Keratinocyte (primary cell): ENCODE results near the gene HNF1B. TPM values are rescaled to one million over a fixed set of nuclear protein-coding genes. Genes with fewer than 3 reads are reported as not detected.

ENCODE experiments used
- DNase-seq: peaks from one replicate; pipeline ENCODE4 v3.0.0-alpha.2; 2011; ENCODE audit warnings: low read depth, missing footprints, low spot score
- FAIRE-seq: peaks from 2 replicates; lab custom pipeline; 2011; peaks lifted over from hg19 to GRCh38; lab: Jason Lieb, UNC
- H2AFZ ChIP-seq: 2 replicates; pipeline ENCODE4 v1.6.0; 2012; ENCODE audit warnings: low read length, control low read depth, inconsistent platforms; ENCODE audit not compliant: control insufficient read depth
- H3K27ac ChIP-seq: 2 replicates; pipeline ENCODE4 v1.5.1; 2011; ENCODE audit warnings: low read length; ENCODE audit not compliant: control insufficient read depth, insufficient read depth
- H3K27me3 ChIP-seq: 3 replicates; pipeline ENCODE4 v1.6.0; 2011; ENCODE audit warnings: low read length; ENCODE audit not compliant: control insufficient read depth, insufficient read depth; ENCODE audit errors: extremely low read depth
- H3K36me3 ChIP-seq, 2 experiments: 2 replicates in 1 of 2; 3 replicates in 1 of 2; pipeline ENCODE4 v1.5.1; 2011; ENCODE audit warnings: low read length in 2 of 2, mild to moderate bottlenecking in 1 of 2; ENCODE audit not compliant: control insufficient read depth in 2 of 2, insufficient read depth in 2 of 2; ENCODE audit errors: extremely low read depth in 1 of 2
- H3K4me1 ChIP-seq: 3 replicates; pipeline ENCODE4 v1.5.1; 2011; ENCODE audit warnings: low read length; ENCODE audit not compliant: control insufficient read depth, insufficient read depth; ENCODE audit errors: extremely low read depth
- H3K4me2 ChIP-seq: 3 replicates; pipeline ENCODE4 v1.6.0; 2011; ENCODE audit warnings: low read depth, low read length; ENCODE audit not compliant: control insufficient read depth, insufficient read depth; ENCODE audit errors: extremely low read depth
- H3K4me3 ChIP-seq, 3 experiments: fragments of 200-600 bp in 1 of 3; sonication (generic) in 1 of 3; 2 replicates in 2 of 3; 3 replicates in 1 of 3; pipeline ENCODE4 v1.5.1; 2011 to 2016; ENCODE audit warnings: low read length in 3 of 3, mild to moderate bottlenecking in 3 of 3, control low read depth in 2 of 3, inconsistent platforms in 1 of 3, low read depth in 1 of 3, mixed read lengths in 1 of 3, mixed run types in 1 of 3, moderate library complexity in 1 of 3; ENCODE audit not compliant: control insufficient read depth in 2 of 3, insufficient read depth in 2 of 3; ENCODE audit errors: extremely low read depth in 1 of 3
- H3K79me2 ChIP-seq: 2 replicates; pipeline ENCODE4 v1.6.0; 2012; ENCODE audit warnings: low read length; ENCODE audit not compliant: control insufficient read depth, insufficient read depth
- H3K9ac ChIP-seq: 3 replicates; pipeline ENCODE4 v1.6.0; 2011; ENCODE audit warnings: low read length; ENCODE audit not compliant: control insufficient read depth, insufficient read depth; ENCODE audit errors: extremely low read depth
- H3K9me1 ChIP-seq: 3 replicates; pipeline ENCODE4 v1.6.0; 2011; ENCODE audit warnings: low read length; ENCODE audit not compliant: control insufficient read depth, insufficient read depth; ENCODE audit errors: extremely low read depth
- H3K9me3 ChIP-seq: 2 replicates; pipeline ENCODE4 v1.5.1; 2012; ENCODE audit warnings: low read depth, low read length; ENCODE audit not compliant: control insufficient read depth
- H4K20me1 ChIP-seq: 3 replicates; pipeline ENCODE4 v1.6.0; 2011; ENCODE audit warnings: low read length; ENCODE audit not compliant: control insufficient read depth, insufficient read depth; ENCODE audit errors: extremely low read depth
- EZH2 ChIP-seq: IDR thresholded peaks from one replicate; pipeline ENCODE4 v1.6.1; 2012; ENCODE audit warnings: inconsistent platforms, mild to moderate bottlenecking, low read length, moderate library complexity
- dilution Hi-C: fragments of 300-500 bp; cut with MboI; formaldehyde crosslinking; loops from one replicate; pipeline ENCODE4 v1.7.0; 2020; ENCODE audit warnings: low sequenced_read_pairs; ENCODE audit not compliant: extremely low pct_ligation_motif_present
- polyA plus RNA-seq, 5 experiments: library from polyadenylated mRNA; depleted of rRNA in 3 of 5; stranded (reverse) in 3 of 5; stranded (forward) in 1 of 5; unstranded in 1 of 5; fragments of >200 nt; gene quantifications; 1 replicate in 1 of 5; 2 replicates in 3 of 5; 3 replicates in 1 of 5; pipeline versions ENCODE4 v1.2.1 to v1.2.3, GENCODE V29; 2011 to 2012; ENCODE audit warnings: missing spikeins in 2 of 5, low read depth in 1 of 5, low replicate concordance in 1 of 5
- TF ChIP-seq, protein P1 (sequence below), 3 experiments: IDR thresholded peaks in 1 of 3; conservative IDR thresholded peaks in 1 of 3; optimal IDR thresholded peaks in 1 of 3; 2 replicates in 2 of 3; 3 replicates in 1 of 3; pipeline versions ENCODE3 to v1.5.1; 2011; ENCODE audit warnings: low read length in 3 of 3, mild to moderate bottlenecking in 3 of 3, moderate library complexity in 2 of 3, control low read depth in 1 of 3, inconsistent platforms in 1 of 3; ENCODE audit not compliant: insufficient read depth in 2 of 3; ENCODE audit errors: extremely low read depth in 1 of 3

HNF1B gene
- polyA plus RNA-seq, 1 donor (not counting 4 experiments of a cell fraction or from before 2014, with no cell fraction given): not detected

DNA sequence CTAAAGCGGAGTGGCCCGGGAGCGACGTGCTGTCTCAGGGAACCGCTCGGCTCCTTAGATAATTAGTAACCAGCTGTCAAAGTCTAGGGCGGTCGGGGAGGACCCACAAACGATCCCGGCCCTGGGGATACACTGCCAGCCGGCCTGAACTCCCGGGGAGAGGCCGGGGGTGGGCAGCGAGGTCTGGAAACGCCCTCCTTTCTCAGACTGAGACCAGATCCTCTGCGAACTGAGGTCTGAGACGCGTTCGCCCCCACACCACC is 1.3 kb downstream of the HNF1B start:
- FAIRE-seq (no peak), DNase-seq (no peak)
- H4K20me1 ChIP-seq: no peaks in the 10 kb centered on the region
- H3K4me2 ChIP-seq: no peak overlapping the region
- H3K4me1 ChIP-seq: peaks cover 13% of the 10 kb centered on the region
- H3K4me3 ChIP-seq: no peak overlapping the region
- H3K9me1 ChIP-seq: no peaks in the 10 kb centered on the region
- TF ChIP-seq EZH2: no peak
- TF ChIP-seq, protein P1, sequence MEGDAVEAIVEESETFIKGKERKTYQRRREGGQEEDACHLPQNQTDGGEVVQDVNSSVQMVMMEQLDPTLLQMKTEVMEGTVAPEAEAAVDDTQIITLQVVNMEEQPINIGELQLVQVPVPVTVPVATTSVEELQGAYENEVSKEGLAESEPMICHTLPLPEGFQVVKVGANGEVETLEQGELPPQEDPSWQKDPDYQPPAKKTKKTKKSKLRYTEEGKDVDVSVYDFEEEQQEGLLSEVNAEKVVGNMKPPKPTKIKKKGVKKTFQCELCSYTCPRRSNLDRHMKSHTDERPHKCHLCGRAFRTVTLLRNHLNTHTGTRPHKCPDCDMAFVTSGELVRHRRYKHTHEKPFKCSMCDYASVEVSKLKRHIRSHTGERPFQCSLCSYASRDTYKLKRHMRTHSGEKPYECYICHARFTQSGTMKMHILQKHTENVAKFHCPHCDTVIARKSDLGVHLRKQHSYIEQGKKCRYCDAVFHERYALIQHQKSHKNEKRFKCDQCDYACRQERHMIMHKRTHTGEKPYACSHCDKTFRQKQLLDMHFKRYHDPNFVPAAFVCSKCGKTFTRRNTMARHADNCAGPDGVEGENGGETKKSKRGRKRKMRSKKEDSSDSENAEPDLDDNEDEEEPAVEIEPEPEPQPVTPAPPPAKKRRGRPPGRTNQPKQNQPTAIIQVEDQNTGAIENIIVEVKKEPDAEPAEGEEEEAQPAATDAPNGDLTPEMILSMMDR (optimal IDR thresholded peaks at IDR 0.05 in 1 of 3, IDR thresholded peaks at IDR 0.05 in 1 of 3, conservative IDR thresholded peaks at IDR 0.05 in 1 of 3; ENCODE audit: extremely low read depth in 1 of 3, insufficient read depth in 2 of 3, low read length in 3 of 3): no peak
- H2AFZ ChIP-seq: no peak overlapping the region
- dilution Hi-C loops: no loop called here
- H3K27me3 ChIP-seq: peaks cover 88% of the 10 kb centered on the region
- no peaks in the 10 kb centered on the region for H3K79me2 ChIP-seq
- H3K9me3 ChIP-seq: no peaks in the 10 kb centered on the region
- no peak overlapping the region for H3K27ac ChIP-seq
- H3K9ac ChIP-seq: no peak overlapping the region
- no peaks in the 10 kb centered on the region for H3K36me3 ChIP-seq

DNA sequence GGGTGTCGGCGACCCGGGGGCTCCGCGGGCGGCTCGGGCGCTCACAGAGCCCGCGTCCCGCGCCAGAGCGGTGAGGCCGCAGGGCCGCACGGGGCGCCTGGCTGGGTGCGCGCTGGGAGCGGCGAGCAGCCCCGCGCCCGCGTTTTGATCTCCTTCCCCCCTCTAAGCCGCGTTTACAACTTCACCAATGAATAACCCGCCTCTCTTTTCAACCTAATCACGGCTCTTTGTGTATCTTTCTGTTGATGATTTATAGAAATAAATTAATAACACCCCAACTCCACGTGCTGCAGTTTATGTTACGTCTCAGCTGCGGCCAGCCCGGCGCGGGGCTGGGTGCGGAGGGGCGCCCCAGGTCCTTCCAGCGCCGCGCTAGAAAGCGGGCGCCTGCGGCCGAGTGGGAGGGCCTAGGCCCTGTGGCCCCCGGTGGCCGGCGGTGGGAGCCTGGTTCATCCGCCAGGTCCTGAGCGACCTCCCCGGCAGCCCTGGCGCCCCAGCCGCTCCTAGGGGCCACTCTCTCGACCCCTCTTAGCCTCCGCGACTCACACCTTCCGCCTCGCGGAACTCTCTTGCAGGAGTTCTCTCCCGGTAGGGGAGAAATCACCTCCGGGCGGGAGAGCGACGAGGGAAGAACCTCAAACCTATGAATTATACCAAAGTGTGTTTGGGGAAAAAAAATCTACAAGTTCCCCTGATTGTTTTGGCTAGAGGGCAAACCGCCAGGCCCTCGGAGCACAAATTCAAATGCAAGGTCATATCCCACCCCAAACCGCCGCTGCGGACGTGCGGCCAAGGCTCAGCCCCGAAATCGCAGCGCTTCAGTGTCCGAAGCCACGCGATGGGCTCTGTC is 1.9 kb downstream of the HNF1B start:
- Histone ChIP-seq H3K79me2 (no peaks in the 10 kb centered on the region), H3K9me1 (no peaks in the 10 kb centered on the region), H3K27me3 (peaks cover 88% of the 10 kb centered on the region), H3K9me3 (no peaks in the 10 kb centered on the region), H3K4me2 (peak overlapping the region; percentile 85), H3K9ac (no peak overlapping the region), H3K27ac (no peak overlapping the region), H4K20me1 (no peaks in the 10 kb centered on the region), H3K4me3 (no peak overlapping the region), H3K36me3 (no peaks in the 10 kb centered on the region), H2AFZ (no peak overlapping the region), H3K4me1 (peaks cover 13% of the 10 kb centered on the region)
- dilution Hi-C loops: no loop called here
- TF ChIP-seq, protein P1 (optimal IDR thresholded peaks at IDR 0.05 in 1 of 3, IDR thresholded peaks at IDR 0.05 in 1 of 3, conservative IDR thresholded peaks at IDR 0.05 in 1 of 3; ENCODE audit: extremely low read depth in 1 of 3, insufficient read depth in 2 of 3, low read length in 3 of 3): no peak
- peak; percentile 89 for TF ChIP-seq EZH2
- no peak for FAIRE-seq
- no peak for DNase-seq
